ENCODE data around the gene PLEKHG7.
"Not testable (repeated sequence)": the region's sequence is repeated elsewhere in the genome, so short reads cannot be mapped to it uniquely, and the experiment has no call there.

Gene PLEKHG7

GRCh38 chr12:92779902-92780301 lies 77.1 kb downstream of the PLEKHG7 start:
- Histone ChIP-seq H3K4me1 (ENCODE audit: insufficient read depth, low read length) (peaks cover 4% of the 10 kb centered on the region), H3K9ac (ENCODE audit: low read length) (no peak overlapping the region), H3K36me3 (ENCODE audit: insufficient read depth, low read length) (peaks cover 32% of the 10 kb centered on the region), H3K4me3 (ENCODE audit: low read depth in 1 of 2, low read length in 2 of 2) (no peak overlapping the region), H3K27me3 (ENCODE audit: control insufficient read depth in 1 of 2, insufficient read depth in 2 of 2, low read length in 2 of 2) (no peaks in the 10 kb centered on the region), H3K9me3 (ENCODE audit: low read length) (no peaks in the 10 kb centered on the region), H3K27ac (ENCODE audit: low read depth, low read length) (no peak overlapping the region)

- Histone ChIP-seq H3K9me3 (ENCODE audit: low read length) (no peaks in the 10 kb centered on the region), H3K36me3 (ENCODE audit: insufficient read depth, low read length) (peaks cover 5% of the 10 kb centered on the region), H3K4me1 (ENCODE audit: insufficient read depth, low read length) (peaks cover 4% of the 10 kb centered on the region), H3K27ac (ENCODE audit: low read depth, low read length) (no peak overlapping the region), H3K27me3 (ENCODE audit: control insufficient read depth in 1 of 2, insufficient read depth in 2 of 2, low read length in 2 of 2) (no peaks in the 10 kb centered on the region), H3K4me3 (ENCODE audit: low read depth in 1 of 2, low read length in 2 of 2) (no peak overlapping the region), H3K9ac (ENCODE audit: low read length) (no peak overlapping the region)
These were observed 81.6 kb downstream of the PLEKHG7 start for GRCh38 chr12:92784356-92784755.

- Histone ChIP-seq H3K4me1 (ENCODE audit: insufficient read depth, low read length) (peaks cover 4% of the 10 kb centered on the region), H3K9me3 (ENCODE audit: low read length) (no peaks in the 10 kb centered on the region), H3K9ac (ENCODE audit: low read length) (no peak overlapping the region), H3K27ac (ENCODE audit: low read depth, low read length) (no peak overlapping the region), H3K27me3 (ENCODE audit: control insufficient read depth in 1 of 2, insufficient read depth in 2 of 2, low read length in 2 of 2) (no peaks in the 10 kb centered on the region), H3K4me3 (ENCODE audit: low read depth in 1 of 2, low read length in 2 of 2) (no peak overlapping the region), H3K36me3 (ENCODE audit: insufficient read depth, low read length) (peaks cover 5% of the 10 kb centered on the region)
These were observed 82.2 kb downstream of the PLEKHG7 start for GRCh38 chr12:92784797-92785562.

GRCh38 chr12:92785563-92785950 lies 82.8 kb downstream of the PLEKHG7 start:
- Histone ChIP-seq H3K9ac (ENCODE audit: low read length) (no peak overlapping the region), H3K9me3 (ENCODE audit: low read length) (no peaks in the 10 kb centered on the region), H3K4me1 (ENCODE audit: insufficient read depth, low read length) (peaks cover 4% of the 10 kb centered on the region), H3K4me3 (ENCODE audit: low read depth in 1 of 2, low read length in 2 of 2) (no peak overlapping the region), H3K27ac (ENCODE audit: low read depth, low read length) (no peak overlapping the region), H3K36me3 (ENCODE audit: insufficient read depth, low read length) (peaks cover 5% of the 10 kb centered on the region), H3K27me3 (ENCODE audit: control insufficient read depth in 1 of 2, insufficient read depth in 2 of 2, low read length in 2 of 2) (no peaks in the 10 kb centered on the region)

GRCh38 chr12:92786045-92786444 lies 83.3 kb downstream of the PLEKHG7 start:
- Histone ChIP-seq H3K4me1 (ENCODE audit: insufficient read depth, low read length) (peaks cover 4% of the 10 kb centered on the region), H3K27ac (ENCODE audit: low read depth, low read length) (no peak overlapping the region), H3K4me3 (ENCODE audit: low read depth in 1 of 2, low read length in 2 of 2) (no peak overlapping the region), H3K27me3 (ENCODE audit: control insufficient read depth in 1 of 2, insufficient read depth in 2 of 2, low read length in 2 of 2) (no peaks in the 10 kb centered on the region), H3K9me3 (ENCODE audit: low read length) (no peaks in the 10 kb centered on the region), H3K36me3 (ENCODE audit: insufficient read depth, low read length) (peaks cover 5% of the 10 kb centered on the region), H3K9ac (ENCODE audit: low read length) (no peak overlapping the region)

GRCh38 chr12:92794356-92794755 lies 91.6 kb downstream of the PLEKHG7 start:
- not testable (repeated sequence) for H3K36me3 ChIP-seq (ENCODE audit: insufficient read depth, low read length); H3K27ac ChIP-seq (ENCODE audit: low read depth, low read length); H3K9ac ChIP-seq (ENCODE audit: low read length); H3K4me1 ChIP-seq (ENCODE audit: insufficient read depth, low read length); H3K9me3 ChIP-seq (ENCODE audit: low read length); H3K4me3 ChIP-seq (ENCODE audit: low read depth in 1 of 2, low read length in 2 of 2); H3K27me3 ChIP-seq (ENCODE audit: control insufficient read depth in 1 of 2, insufficient read depth in 2 of 2, low read length in 2 of 2)

GRCh38 chr12:92794814-92795213 lies 92.0 kb downstream of the PLEKHG7 start:
- Histone ChIP-seq H3K9me3 (ENCODE audit: low read length) (no peaks in the 10 kb centered on the region), H3K36me3 (ENCODE audit: insufficient read depth, low read length) (no peaks in the 10 kb centered on the region), H3K4me3 (ENCODE audit: low read depth in 1 of 2, low read length in 2 of 2) (no peak overlapping the region), H3K9ac (ENCODE audit: low read length) (no peak overlapping the region), H3K4me1 (ENCODE audit: insufficient read depth, low read length) (no peaks in the 10 kb centered on the region), H3K27ac (ENCODE audit: low read depth, low read length) (no peak overlapping the region), H3K27me3 (ENCODE audit: control insufficient read depth in 1 of 2, insufficient read depth in 2 of 2, low read length in 2 of 2) (no peaks in the 10 kb centered on the region)

- Histone ChIP-seq H3K36me3 (ENCODE audit: insufficient read depth, low read length) (peaks cover 9% of the 10 kb centered on the region), H3K27ac (ENCODE audit: low read depth, low read length) (no peak overlapping the region), H3K4me1 (ENCODE audit: insufficient read depth, low read length) (no peaks in the 10 kb centered on the region), H3K27me3 (ENCODE audit: control insufficient read depth in 1 of 2, insufficient read depth in 2 of 2, low read length in 2 of 2) (no peaks in the 10 kb centered on the region), H3K9ac (ENCODE audit: low read length) (no peak overlapping the region), H3K4me3 (ENCODE audit: low read depth in 1 of 2, low read length in 2 of 2) (no peak overlapping the region), H3K9me3 (ENCODE audit: low read length) (no peaks in the 10 kb centered on the region)
These were observed 93.9 kb downstream of the PLEKHG7 start for GRCh38 chr12:92796650-92797049.

- Histone ChIP-seq H3K4me1 (ENCODE audit: insufficient read depth, low read length) (no peaks in the 10 kb centered on the region), H3K27ac (ENCODE audit: low read depth, low read length) (no peak overlapping the region), H3K9me3 (ENCODE audit: low read length) (no peaks in the 10 kb centered on the region), H3K9ac (ENCODE audit: low read length) (no peak overlapping the region), H3K4me3 (ENCODE audit: low read depth in 1 of 2, low read length in 2 of 2) (no peak overlapping the region), H3K36me3 (ENCODE audit: insufficient read depth, low read length) (peaks cover 18% of the 10 kb centered on the region), H3K27me3 (ENCODE audit: control insufficient read depth in 1 of 2, insufficient read depth in 2 of 2, low read length in 2 of 2) (no peaks in the 10 kb centered on the region)
These were observed 100.1 kb downstream of the PLEKHG7 start for GRCh38 chr12:92802906-92803305.

- Histone ChIP-seq H3K36me3 (ENCODE audit: insufficient read depth, low read length) (peaks cover 21% of the 10 kb centered on the region), H3K9me3 (ENCODE audit: low read length) (no peaks in the 10 kb centered on the region), H3K9ac (ENCODE audit: low read length) (no peak overlapping the region), H3K4me1 (ENCODE audit: insufficient read depth, low read length) (no peaks in the 10 kb centered on the region), H3K27ac (ENCODE audit: low read depth, low read length) (no peak overlapping the region), H3K27me3 (ENCODE audit: control insufficient read depth in 1 of 2, insufficient read depth in 2 of 2, low read length in 2 of 2) (no peaks in the 10 kb centered on the region), H3K4me3 (ENCODE audit: low read depth in 1 of 2, low read length in 2 of 2) (no peak overlapping the region)
These were observed 101.1 kb downstream of the PLEKHG7 start for GRCh38 chr12:92803903-92804302.

GRCh38 chr12:92810370-92810769 lies 107.6 kb downstream of the PLEKHG7 start:
- H3K27me3 ChIP-seq (ENCODE audit: control insufficient read depth in 1 of 2, insufficient read depth in 2 of 2, low read length in 2 of 2) = no peaks in the 10 kb centered on the region
- H3K9ac ChIP-seq (ENCODE audit: low read length) = no peak overlapping the region
- H3K4me3 ChIP-seq (ENCODE audit: low read depth in 1 of 2, low read length in 2 of 2) = no peak overlapping the region
- H3K9me3 ChIP-seq (ENCODE audit: low read length) = no peaks in the 10 kb centered on the region
- no peaks in the 10 kb centered on the region for H3K4me1 ChIP-seq (ENCODE audit: insufficient read depth, low read length)
- peaks cover 4% of the 10 kb centered on the region for H3K36me3 ChIP-seq (ENCODE audit: insufficient read depth, low read length)
- H3K27ac ChIP-seq (ENCODE audit: low read depth, low read length) = no peak overlapping the region

GRCh38 chr12:92814584-92814983 lies 111.8 kb downstream of the PLEKHG7 start:
- H3K27ac ChIP-seq (ENCODE audit: low read depth, low read length) = no peak overlapping the region
- H3K4me3 ChIP-seq (ENCODE audit: low read depth in 1 of 2, low read length in 2 of 2) = no peak overlapping the region
- peaks cover 10% of the 10 kb centered on the region for H3K36me3 ChIP-seq (ENCODE audit: insufficient read depth, low read length)
- no peaks in the 10 kb centered on the region for H3K9me3 ChIP-seq (ENCODE audit: low read length)
- H3K4me1 ChIP-seq (ENCODE audit: insufficient read depth, low read length) = no peaks in the 10 kb centered on the region
- no peaks in the 10 kb centered on the region for H3K27me3 ChIP-seq (ENCODE audit: control insufficient read depth in 1 of 2, insufficient read depth in 2 of 2, low read length in 2 of 2)
- H3K9ac ChIP-seq (ENCODE audit: low read length) = no peak overlapping the region
